Activated CD4-positive, alpha-beta T cell treated with anti-CD3 and anti-CD28 coated beads, Interleukin-2, amount 50 U/mL, for 1 hour (primary cell): ENCODE results near the gene ZDHHC13.
A peak's percentile ranks its signal among the peaks of the same experiment; 100 is the strongest.

Experiments
- DNase-seq: peaks from one replicate; pipeline ENCODE4 v3.0.0-alpha.2; 2020

ZDHHC13 gene

DNA sequence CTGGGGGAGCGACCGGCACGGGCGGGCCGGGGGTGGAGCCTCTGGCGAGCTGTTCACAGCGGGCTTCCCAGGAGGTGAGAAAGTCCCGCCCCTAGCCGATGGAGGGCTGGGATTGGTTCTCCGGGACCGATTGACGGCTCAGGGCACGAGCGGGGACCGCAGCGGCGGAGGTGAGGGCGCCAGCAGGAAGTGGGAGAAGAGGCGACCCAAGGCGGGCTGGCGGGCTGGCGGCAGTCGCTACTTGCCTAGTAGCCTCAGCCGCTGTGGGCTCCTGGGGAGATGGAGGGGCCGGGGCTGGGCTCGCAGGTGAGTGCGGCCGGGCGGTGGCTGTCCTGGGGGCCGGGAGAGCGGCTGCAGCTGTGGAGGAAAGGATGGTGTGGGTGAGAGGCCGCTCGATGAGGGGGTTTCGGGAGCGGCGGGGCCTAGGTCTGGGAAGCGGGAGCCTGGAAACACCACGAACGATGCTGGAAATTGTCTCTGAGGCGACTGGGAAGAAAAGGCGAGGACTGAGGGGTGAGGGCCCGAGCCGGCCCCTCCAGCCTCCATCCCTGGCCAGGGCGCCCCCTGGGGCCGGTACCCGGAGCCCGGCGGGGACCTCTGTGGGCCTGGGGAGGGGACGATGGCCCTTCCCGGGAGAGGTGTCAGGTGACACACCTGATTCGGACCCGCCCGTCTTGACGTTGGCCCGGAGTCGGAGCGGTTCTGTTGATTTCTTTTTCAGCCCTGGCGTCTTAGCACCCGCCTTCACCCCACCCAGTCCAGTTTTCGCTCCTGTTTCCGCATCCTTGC lies at the start of gene ZDHHC13:
ZDHHC13 (plus strand) TSS at position 198 of the 789 bp plus-strand sequence; CDS start at position 280, 82 bp downstream.
- DNase-seq = peak; percentile 90

- DNase-seq = peak; percentile 43
These were observed 45.7 kb upstream of the ZDHHC13 start for GRCh38 chr11:19071255-19071654.

DNA sequence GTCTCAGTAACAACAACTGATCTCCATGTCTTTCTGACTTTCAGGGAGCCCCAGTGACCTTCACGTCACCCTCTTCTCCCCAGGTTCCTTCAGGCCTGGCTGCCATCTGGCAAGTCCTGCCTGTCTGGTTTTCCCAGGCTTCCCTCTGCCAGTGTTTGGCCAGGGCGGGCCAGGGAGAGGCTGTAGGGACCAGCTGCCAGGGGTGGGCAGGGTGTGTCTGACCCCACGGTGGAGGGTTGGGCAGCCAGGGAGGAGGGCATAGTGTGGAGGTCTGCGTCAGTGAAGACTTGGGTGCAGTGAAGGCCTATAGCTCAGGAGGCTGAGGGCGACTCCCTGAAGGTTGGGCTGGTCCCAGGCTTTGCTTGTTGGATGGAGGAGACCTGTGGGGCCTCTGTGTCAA lies 44.5 kb upstream of the ZDHHC13 start:
- no peak for DNase-seq

DNA sequence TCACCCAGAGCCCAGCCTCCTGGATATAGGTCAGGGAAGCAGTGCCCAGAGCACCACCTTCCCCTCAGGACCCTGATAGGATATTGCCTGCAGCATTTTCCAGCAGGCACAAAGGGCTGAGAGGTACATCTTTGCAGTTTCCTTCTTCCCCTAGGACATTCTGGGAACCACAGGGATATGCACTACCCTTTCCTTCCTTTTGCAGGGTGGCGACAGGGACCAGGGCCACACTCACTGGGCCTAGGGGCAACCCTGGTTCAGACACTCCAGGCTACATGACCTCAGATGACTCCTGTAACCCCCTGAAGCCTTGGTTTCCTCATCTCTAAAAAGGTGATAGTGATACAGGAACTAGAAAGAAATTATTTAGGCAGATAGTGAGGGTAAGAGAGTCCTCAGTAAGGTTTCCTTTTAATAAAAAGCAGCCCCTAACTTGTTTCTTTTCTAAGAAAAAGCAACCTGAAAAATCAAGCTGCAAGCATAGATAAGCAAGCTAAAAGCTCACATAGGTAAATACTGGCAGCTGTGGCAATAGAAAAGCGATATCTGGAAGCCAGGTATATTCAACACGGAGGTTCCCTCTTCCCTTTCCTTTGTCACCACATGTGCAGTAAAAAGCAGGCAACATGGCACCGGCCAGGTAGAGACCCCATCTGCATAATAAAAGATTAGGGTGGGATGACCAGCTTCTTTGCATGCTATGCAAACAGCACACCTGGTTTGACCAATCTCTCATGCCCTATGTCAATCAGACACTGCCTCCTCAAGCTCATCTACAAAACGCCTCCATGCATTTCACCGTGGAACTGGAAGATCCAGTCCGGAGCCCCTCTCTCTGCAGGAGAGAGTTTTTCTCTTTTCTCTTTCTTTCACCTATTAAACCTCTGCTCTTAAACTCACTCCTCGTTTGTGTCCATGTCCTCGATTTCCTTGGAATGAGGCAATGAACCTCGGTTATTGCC lies 43.2 kb upstream of the ZDHHC13 start:
- no peak for DNase-seq

DNA sequence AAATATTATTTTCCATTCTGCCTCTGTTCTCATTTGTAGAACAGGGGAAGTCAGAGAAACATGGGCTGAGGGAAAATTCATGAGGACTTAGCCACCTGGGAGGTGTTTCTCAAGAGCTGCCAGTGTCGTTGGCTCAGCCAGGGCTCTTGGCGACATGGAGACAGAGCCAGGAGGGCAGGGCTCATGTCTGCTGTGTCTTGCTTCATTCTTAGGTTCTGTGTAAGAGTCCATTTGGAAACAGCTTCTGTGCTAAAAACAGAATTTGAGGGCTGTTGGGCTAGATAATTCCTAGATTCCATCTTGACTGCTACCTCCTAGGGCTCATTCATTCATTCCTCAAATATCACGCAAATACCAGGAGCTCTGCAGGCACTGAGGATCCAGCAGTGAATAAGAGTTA lies 41.3 kb upstream of the ZDHHC13 start:
- DNase-seq = no peak

GRCh38 chr11:19076744-19077589 lies 40.0 kb upstream of the ZDHHC13 start:
- peak; percentile 53 for DNase-seq

DNA sequence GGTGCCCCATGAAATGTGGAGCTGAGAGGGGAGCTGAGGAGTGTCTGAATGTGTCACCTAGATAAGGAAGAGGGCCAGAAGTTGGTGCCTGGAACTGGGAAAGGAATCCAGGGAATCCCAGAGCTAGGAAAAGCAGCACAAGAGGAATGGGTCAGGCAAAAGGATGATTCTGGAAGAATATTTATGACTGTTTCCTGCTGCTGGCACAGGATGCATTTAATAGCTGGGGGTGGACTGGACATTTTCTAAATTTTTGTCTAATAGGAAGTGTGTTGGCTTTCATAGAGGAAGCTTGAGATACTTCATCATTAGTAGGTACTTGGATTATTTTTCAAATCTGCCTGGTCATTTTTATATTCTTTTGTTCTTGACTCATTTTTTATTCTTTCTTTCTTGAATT lies 39.0 kb upstream of the ZDHHC13 start:
- DNase-seq = no peak

GRCh38 chr11:19079643-19080440 lies 37.1 kb upstream of the ZDHHC13 start:
- no peak for DNase-seq

GRCh38 chr11:19080579-19080993 lies 36.4 kb upstream of the ZDHHC13 start:
- DNase-seq = no peak

DNA sequence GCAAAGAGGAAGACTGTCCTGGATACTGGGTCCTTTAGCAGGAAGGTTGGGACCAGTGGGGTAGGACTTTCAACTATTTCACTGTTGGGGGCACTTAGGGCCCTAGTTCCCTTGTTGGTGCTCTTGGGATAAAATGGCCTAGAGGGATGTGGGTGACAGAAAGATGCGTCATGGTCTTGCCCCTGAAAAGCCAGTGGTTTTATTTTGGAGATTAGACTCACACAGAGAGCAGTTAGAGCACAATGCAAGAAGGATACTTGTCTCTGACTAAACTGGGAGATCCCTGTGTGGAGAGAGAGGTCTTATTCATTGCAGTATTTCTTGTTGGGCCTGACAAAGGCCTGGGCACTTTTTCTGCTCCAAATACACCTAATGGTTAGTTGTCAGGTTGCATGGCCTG lies 33.8 kb upstream of the ZDHHC13 start:
- DNase-seq = no peak

DNA sequence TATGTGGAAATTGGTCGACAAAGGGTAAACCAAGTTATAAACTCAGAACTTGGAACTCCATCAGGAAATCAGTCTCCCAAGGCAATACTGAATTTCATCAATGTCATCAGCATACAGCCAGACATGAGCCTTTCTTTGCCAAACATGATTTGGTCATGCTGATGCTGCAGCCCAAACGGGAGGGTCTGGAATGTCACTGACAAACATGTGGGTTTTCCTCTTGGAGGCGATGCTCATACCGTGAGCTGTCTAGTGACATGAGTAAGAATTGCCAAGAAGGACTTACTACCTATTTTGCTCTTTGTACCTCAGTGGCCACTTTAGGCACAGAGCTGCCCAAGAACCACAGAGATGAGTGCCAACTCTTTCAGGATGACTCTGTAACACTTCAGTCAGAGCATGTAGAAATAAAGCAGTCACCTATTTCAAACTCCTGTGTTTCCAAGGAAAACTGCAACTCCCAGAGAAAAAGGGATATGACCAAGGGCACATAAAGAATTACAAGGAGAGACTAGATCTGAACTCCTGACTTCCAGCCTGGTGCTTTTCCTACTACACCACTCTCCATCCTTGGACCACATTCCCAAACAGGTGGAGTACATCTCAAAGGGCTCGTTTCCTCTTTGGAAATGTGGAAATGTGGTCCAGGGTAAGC lies 32.2 kb upstream of the ZDHHC13 start:
- no peak for DNase-seq

- no peak for DNase-seq
These were observed 29.3 kb upstream of the ZDHHC13 start for GRCh38 chr11:19087658-19088057.

GRCh38 chr11:19088791-19089190 lies 28.2 kb upstream of the ZDHHC13 start:
- DNase-seq = no peak

GRCh38 chr11:19089421-19089820 lies 27.5 kb upstream of the ZDHHC13 start:
- DNase-seq = no peak

DNA sequence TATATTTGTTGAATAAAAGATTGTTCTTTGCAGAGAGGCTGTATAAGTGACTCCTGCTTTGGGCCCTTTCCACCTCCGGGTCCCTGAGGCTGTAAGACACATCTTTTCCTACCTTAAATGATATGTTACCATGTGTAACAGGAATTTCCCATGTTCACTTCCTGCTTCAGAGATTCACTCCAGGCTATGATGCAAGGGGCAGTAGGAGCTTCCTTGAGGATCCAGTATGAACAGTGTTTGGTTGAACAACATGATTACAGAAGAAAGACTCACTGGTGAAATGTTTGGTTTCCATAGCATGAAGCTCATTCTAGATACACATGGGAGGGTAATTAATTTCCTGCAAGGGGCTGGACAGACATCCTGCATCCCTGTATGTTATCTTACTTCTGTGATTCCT lies 25.6 kb upstream of the ZDHHC13 start:
- no peak for DNase-seq

GRCh38 chr11:19092342-19092741 lies 24.6 kb upstream of the ZDHHC13 start:
- no peak for DNase-seq

DNA sequence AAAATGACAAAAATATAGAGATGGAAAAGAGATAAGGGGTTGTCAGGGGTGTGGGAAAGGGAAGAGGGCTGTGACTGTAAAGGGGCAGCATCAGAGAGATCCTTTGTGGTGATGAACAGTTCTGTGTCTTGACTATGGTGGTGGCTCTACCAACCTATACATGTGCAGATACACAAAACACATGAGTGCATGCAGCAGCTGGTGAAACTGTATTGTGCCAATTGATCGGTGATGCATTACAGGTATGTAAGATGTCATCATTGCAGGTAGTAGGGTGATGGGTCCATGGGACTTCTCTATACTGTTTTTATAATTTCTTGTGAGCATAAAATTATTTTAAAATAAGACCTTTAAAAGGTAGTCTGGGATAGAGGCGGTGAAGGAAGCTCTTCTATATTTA lies 24.1 kb upstream of the ZDHHC13 start:
- no peak for DNase-seq

GRCh38 chr11:19093976-19094375 lies 23.0 kb upstream of the ZDHHC13 start:
- DNase-seq = no peak

- no peak for DNase-seq
These were observed 22.1 kb upstream of the ZDHHC13 start for GRCh38 chr11:19094859-19095258.

GRCh38 chr11:19099093-19099492 lies 17.9 kb upstream of the ZDHHC13 start:
- no peak for DNase-seq

GRCh38 chr11:19100885-19101284 lies 16.1 kb upstream of the ZDHHC13 start:
- DNase-seq = no peak
